DMS79 treated with DMSO at 0.1 percent for 48 hours (cell line): ENCODE results near the gene ZNF492.
"Not testable (repeated sequence)": the region's sequence is repeated elsewhere in the genome, so short reads cannot be mapped to it uniquely, and the experiment has no call there.

Experiments used
- DNase-seq: peaks from one replicate; lab custom pipeline; 2025; lab: John Stamatoyannopoulos, UW

Gene ZNF492

DNA sequence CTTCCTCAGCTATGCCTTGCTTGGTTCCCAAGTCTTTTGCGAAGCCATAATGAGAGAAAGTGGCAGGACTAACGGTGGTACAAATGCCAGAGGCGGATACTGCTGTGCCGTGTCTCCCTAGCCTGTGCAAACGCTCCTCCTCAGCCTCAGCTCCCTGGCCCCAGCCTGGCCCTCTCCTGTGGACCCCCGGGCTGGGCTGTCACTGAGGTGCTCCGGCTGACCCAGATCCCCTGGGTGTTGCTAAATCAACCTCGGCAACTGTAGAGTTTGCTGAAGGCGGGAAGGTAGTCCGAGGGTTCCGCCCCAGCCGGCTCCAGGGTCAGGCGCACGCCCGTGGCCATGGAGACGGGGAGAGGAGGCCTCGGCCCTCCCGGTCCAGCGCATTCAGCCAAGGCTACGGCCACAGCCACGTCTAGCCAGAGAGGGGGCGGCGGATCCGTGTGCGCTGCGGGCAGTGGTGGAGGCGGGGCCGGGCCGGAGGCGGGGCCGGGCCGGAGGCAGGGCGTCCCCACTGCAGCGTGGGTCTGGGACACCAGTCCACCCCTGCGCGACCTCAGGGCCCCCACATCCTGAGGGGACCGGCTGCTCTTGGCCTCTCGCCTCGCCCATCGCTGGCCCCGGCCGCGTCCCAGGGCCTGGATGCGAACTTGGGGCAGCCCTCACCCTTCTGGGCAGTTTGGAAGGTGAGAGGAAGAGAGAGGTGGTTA lies 16.4 kb upstream of the ZNF492 start:
- DNase-seq: no peak

DNA sequence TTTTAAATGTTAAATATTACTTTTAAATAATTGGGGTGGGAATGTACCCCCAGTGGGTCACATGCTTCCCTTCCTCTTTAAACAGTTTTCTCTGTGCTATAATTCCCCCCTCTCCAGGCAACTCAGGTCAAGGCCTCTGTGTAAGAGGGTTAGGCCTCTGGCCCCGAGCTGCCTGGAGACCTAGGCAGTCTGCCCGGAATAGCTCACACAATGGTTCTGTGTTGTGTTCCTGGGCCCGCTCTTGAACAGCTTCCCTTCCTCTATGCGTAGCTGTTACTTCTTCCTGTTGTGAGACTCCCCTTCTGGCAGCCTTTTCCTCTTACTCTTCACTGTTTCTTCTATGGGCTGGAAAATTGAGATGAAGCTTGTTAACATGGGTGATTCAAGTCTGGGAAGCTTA lies 14.8 kb upstream of the ZNF492 start:
- no peak for DNase-seq

DNA sequence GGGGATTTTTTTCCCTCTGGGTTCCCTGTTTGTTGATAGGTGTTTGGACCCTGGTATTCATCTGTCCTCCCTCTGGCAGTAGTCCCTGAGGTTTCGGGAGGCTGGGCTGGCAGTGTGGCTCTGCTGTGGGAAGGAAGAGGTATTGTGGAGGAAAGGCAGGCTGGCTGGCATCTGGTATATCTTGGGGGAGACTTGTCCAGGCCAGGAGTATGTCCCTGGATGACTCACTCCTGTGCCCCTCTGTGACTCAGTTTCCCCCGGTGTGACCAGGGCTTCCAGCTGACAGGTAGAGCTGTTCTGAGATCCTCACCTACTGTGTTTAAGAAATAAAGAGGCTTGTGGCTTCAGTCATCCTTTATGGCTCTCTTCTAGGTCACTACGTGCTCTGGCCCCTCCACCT lies 14.2 kb upstream of the ZNF492 start:
- no peak for DNase-seq

DNA sequence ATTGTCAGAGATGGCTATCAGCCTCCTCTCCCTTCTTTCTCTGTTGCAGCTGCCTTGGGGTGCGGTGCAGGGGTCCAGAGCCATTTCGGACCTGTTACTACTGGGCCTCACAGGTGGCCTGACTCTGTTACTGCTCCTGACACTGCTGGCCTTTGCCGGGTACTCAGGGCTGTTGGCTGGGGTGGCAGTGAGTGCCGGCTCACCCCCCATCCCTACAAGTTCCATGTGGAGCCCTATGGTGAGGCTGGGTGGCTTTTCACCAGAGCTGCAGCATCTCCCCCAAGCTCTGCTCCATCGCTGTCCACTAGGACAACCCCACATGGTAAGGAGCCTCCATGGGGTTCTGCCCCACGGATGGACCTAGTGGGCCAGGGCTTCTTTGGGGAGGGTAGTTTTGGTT lies 13.7 kb upstream of the ZNF492 start:
- DNase-seq: no peak

DNA sequence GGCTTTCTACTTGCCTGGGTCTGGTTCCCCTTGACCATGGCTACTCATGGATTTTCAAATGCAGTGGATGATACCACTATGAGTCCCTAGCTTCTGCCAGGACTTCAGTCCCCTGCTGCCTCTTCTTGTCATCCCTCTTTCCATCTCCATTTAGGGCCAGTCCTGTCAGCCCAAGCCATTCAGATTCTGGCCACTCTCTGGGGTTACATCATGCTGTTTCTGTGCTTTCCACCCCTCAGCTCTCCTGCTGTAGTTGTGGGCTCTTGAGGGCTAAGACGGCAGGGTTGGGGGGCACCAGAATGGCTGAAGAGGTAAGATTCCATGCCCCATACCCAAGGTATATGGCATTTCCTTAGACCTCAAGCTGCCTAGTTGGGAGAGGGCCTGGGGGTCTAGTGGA lies 13.2 kb upstream of the ZNF492 start:
- DNase-seq: no peak

DNA sequence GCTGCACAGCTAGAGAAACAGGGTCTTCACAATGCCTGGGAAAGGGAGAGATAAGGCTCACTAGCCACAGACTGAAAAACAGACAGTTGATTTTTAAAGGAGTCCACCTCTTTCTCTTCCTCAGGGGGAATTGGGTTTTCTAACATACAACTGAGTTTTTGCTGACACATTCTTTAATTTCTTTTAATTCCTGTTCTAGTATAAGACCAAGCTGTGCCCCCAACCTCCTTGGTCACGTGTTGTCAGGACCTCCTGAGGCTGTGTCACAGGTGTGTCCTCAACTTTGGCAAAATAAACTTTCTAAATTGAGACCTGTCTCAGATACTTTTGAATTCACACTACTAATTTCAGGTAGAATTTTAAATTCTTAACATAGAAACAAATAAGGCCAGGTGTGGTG lies 12.1 kb upstream of the ZNF492 start:
- DNase-seq: no peak

DNA sequence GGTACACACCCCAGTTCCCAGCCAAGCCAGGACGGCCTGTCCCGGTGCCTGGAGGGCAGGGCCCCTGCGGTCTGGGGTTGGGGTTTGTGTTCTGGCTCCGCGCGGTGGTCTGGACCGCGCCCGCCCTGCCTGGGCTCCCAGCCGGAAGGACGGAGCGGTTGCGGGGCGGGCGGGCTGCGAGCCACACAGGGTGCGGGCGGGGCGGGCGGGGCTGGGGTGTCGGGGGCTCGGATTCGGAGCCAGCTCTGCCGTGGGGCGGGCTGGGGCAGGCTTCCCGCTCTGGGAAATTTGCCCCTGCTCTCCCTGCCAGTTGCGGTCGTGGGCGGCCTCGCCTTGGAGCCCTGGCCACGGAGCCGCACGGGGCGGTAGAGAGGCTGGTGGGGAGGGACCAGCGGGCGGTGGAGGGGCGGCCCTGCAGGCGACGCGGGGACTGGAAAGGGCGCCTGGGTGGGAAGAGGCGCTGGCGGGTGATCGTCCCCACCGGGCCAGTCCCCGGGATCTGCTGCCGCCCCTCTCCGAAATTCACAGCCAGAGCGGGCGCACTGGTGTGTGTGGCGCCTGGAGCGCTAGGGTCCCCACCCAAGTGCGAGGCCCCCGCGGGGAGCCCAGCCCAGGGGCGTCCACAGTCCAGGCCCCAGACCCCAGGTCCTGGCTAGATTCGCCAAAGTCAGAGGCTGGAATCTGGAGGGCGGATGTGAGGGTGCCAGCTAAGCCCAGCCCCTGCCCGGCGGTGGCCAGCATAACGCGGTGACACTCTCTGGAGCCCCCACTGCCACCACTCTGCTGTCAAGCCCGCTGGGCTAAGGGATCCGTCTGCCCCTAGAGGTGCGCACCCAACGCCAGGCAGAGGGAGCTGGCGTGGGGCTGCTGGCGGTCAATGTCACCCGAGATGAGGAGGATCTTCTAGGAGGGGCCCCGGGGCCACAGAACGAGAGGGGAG lies 11.0 kb upstream of the ZNF492 start:
- no peak for DNase-seq

DNA sequence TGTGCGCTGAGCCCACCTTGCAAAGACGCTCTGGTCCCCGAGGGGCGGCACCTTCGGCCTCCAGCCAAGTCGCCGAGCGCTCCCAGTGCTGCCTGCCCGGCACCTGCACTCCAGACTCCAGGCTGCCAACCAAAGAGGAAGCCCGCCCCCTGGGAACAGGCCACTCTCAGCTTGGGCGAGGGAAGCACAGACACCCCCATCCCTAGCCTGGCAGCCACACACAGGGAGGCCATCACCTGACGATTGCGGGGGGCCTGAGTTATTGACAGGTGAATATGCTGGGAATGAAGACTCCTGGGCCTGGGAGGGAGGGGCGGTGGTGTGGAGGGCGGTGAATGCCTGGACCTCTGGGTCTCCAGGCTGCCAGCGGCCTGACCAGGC lies 10.3 kb upstream of the ZNF492 start:
- DNase-seq: no peak

DNA sequence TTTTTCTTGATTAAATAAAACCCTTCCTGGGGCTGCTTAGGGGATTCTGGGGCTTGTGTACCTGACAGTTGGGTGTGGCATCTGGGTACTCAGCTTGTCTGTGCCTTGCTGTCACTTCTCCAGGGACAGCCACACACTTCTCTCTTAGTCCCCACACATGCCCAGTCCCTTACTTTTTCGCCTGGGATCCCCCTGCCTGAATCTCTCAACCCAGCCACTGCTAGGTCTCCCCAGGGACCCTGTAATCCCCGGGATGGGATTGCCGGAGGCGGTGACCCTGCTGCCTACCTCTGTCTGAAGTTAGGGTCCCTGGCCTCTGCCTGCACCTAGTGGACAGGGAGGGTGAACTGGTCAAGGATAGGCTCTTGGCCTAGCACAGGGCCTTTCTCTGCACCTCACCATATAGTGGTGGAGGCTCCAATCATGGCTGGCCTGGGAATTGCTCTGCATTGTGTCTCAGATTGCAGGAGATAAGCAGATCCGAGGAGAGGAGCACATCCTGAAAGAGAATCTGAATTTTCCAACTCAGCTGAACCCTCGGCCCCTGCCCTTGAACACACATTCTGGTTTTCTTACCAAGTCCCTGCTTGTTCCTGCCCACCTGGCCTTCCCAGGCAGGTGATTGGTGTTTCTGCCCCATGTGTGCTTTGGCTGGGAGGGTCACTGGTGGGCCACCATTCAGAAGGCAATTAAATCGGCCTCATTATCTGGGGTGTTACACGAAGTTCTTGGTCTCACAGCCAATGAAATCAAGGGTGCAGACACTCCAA lies 8.7 kb upstream of the ZNF492 start:
- DNase-seq: no peak

DNA sequence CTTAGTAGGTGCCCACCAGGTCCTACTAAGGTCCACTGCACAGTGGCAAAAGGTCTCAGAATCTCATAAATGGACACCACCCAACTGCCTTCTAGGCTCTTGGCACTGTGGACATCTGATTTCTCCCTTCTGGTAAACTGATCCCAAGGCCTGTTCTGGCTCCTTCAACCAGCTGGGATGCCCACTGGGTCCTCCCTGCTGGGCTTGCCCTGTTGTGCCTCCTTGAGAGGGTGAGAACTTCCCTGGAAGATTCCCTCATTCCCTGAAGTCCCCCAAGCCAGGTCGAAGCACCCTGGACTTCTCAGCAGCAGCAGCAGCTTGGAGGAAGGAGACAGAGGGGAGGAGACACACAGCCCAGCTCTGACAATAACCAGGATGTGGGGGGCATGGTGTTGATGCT lies 6.6 kb upstream of the ZNF492 start:
- no peak for DNase-seq

DNA sequence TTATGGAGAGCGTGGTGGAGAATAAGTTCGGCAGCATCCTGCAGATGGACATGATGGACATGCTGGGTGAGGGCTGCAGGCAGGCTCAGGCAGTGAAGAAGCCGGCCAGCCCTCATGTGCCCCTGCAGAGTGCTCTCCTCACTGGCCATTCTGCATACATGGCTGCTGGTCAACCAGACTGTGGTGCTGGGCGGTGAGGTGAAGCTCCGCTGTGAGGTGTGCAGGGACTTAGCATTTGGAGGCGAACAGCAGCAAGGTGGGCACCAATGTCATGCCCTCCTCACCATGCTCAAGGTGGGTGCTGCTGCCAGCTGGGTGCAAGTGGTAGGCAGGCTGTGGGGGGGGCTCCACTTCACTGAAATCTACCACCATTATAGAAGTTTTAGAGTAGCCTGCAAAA lies 5.7 kb upstream of the ZNF492 start:
- no peak for DNase-seq

DNA sequence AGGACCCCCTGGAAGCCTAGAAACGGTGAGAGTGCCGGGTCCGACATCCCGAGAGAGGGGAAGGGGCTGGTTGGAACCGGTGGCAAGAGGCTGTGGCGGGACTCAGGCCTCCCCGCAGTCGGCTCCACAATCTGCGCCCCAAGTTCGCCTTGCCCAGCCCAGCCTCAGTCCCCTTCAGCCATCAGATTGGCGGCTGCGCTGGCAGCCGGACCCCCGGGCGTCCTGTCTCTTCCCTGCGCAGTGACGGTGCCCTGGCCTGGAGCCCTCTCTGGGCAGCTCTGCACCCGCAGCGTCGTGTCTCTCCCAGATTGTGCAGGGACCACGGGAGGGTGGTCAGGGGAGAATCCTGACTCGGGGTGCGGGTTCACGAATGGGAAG lies 315 bp downstream of the ZNF492 start:
- DNase-seq: no peak

DNA sequence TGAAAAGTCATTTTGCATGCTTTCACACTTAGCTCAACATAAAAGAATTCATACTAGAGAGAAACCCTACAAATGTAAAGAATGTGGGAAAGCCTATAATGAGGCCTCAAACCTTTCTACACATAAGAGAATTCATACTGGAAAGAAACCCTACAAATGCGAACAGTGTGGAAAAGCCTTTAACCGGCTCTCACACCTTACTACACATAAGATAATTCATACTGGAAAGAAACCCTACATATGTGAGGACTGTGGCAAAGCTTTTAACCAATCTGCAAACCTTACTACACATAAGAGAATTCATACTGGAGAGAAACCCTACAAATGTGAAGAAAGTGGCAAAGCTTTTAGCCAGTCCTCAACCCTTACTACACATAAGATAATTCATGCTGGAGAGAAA lies 51.4 kb downstream of the ZNF492 start:
- DNase-seq: not testable (repeated sequence)

DNA sequence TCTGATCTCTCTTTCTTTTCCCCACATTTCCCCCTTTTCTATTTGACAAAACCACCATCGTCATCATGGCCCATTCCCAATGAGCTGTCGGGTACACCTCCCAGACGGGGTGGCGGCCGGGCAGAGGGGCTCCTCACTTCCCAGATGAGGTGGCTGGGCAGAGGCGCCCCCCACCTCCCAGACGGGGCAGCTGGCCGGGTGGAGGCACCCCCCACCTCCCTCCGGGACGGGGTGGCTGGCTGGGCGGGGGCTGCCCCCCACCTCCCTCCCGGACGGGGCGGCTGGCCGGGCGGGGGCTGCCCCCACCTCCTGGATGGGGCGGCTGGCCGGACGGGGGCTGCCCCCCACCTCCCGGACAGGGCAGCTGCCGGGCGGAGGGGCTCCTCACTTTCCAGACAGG lies 68.5 kb downstream of the ZNF492 start:
- not testable (repeated sequence) for DNase-seq

DNA sequence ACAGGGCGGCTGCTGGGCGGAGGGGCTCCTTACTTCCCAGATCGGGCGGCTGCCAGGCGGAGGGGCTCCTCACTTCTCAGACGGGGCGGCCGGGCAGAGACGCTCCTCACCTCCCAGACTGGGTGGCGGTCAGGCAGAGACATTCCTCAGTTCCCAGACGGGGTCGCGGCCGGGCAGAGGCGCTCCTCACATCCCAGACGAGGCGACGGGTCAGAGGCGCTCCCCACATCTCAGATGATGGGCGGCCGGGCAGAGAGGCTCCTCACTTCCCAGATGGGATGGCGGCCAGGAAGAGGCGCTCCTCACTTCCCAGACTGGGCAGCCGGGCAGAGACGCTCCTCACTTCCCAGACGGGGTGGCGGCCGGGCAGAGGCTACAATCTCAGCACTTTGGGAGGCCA lies 69.0 kb downstream of the ZNF492 start:
- not testable (repeated sequence) for DNase-seq

DNA sequence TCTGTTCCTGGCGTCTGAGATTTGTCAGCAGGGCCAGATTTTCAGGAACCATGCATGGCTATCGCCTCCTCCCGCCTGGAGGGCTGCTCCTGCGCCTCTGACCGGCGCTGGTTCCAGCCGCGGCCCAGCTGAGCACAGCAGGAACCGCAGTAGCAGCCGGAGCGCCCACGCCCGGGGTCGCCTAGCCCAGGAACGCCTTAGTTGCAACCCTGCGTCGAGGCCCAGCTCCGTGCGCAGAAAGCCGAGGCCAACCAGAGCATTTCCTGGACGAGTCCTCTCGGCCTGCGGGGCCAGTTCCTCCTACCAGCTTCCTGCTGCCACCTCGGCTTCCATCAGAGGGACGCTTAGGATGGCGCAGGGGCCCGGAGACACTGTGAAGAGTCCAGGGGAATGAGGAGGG lies 74.9 kb downstream of the ZNF492 start:
- no peak for DNase-seq
